SJCRH30 (cell line): Measurements from ENCODE around the gene TROAP. TPM values are rescaled to one million over a fixed set of nuclear protein-coding genes. Genes with fewer than 3 reads are reported as not detected.
"Not testable (repeated sequence)": the region's sequence is repeated elsewhere in the genome, so short reads cannot be mapped to it uniquely, and the experiment has no call there.

Source experiments
- DNase-seq, 2 experiments: peaks; one replicate each; pipeline ENCODE4 v3.0.0-alpha.2; 2015 to 2020
- H3K27ac ChIP-seq: fragments of 250-450 bp; sonication (Bioruptor Pico); 2 replicates; pipeline ENCODE4 v1.5.1; 2020; ENCODE audit warnings: mild to moderate bottlenecking, moderate library complexity
- H3K27me3 ChIP-seq: fragments of 250-450 bp; sonication (Bioruptor Pico); 2 replicates; pipeline ENCODE4 v1.5.1; 2020; ENCODE audit warnings: mild to moderate bottlenecking, moderate library complexity
- H3K36me3 ChIP-seq: fragments of 250-450 bp; sonication (Bioruptor Pico); 2 replicates; pipeline ENCODE4 v1.5.1; 2020; ENCODE audit warnings: mild to moderate bottlenecking, moderate library complexity
- H3K4me1 ChIP-seq: fragments of 250-450 bp; sonication (Bioruptor Pico); 2 replicates; pipeline ENCODE4 v1.5.1; 2020; ENCODE audit warnings: mild to moderate bottlenecking, moderate library complexity
- H3K4me3 ChIP-seq: fragments of 250-450 bp; sonication (Bioruptor Pico); 2 replicates; pipeline ENCODE4 v1.5.1; 2020; ENCODE audit warnings: mild to moderate bottlenecking, moderate library complexity
- H3K9me3 ChIP-seq: fragments of 250-450 bp; sonication (Bioruptor Pico); replicated peaks from 2 replicates; pipeline ENCODE4 v1.5.1; 2020; ENCODE audit warnings: mild to moderate bottlenecking, moderate library complexity
- total RNA-seq: library from RNA; depleted of rRNA; stranded (reverse); fragments of >200 nt; shearing (Covaris generic); gene quantifications from 2 replicates; pipeline ENCODE4 v1.2.3, GENCODE V29; 2014; rRNA removed

Gene TROAP
- total RNA-seq, 1 experiment from 2014 or later: 87.0 TPM

GRCh38 chr12:49375406-49375805 is 52.4 kb downstream of the TROAP start:
- Histone ChIP-seq H3K36me3 (peaks cover 30% of the 10 kb centered on the region), H3K27me3 (no peaks in the 10 kb centered on the region), H3K27ac (no peak overlapping the region), H3K4me3 (no peak overlapping the region), H3K9me3 (no peaks in the 10 kb centered on the region), H3K4me1 (peaks cover 5% of the 10 kb centered on the region; the same call in 1 of the 2 replicates)
- DNase-seq: no peak

- peaks cover 22% of the 10 kb centered on the region for H3K36me3 ChIP-seq
- no peak overlapping the region for H3K27ac ChIP-seq
- DNase-seq: no peak
These were observed 54.3 kb downstream of the TROAP start for GRCh38 chr12:49377386-49377785.

GRCh38 chr12:49380184-49380583 is 57.1 kb downstream of the TROAP start:
- not testable (repeated sequence) for H3K9me3 ChIP-seq

More at GRCh38 chr12:49377386-49377785, 54.3 kb downstream of the TROAP start:
- no peak overlapping the region for H3K4me3 ChIP-seq
- peaks cover 4% of the 10 kb centered on the region; the same call in 1 of the 2 replicates for H3K4me1 ChIP-seq
- no peaks in the 10 kb centered on the region for H3K9me3 ChIP-seq
- H3K27me3 ChIP-seq: no peaks in the 10 kb centered on the region

More at GRCh38 chr12:49380184-49380583, 57.1 kb downstream of the TROAP start:
- H3K27ac ChIP-seq, H3K27me3 ChIP-seq, DNase-seq, H3K4me3 ChIP-seq, H3K4me1 ChIP-seq: not testable (repeated sequence)
- peaks cover 12% of the 10 kb centered on the region for H3K36me3 ChIP-seq

Other genes starting within 250 kb of the TROAP start
- gene DHH, start 228.5 kb upstream of the TROAP start, total RNA-seq: 0.04 and 0.13 TPM in 2 replicates
- gene LMBR1L, start 212.4 kb upstream of the TROAP start, total RNA-seq: 17.8 and 28.9 TPM in 2 replicates
- 5,262 and 5,317 TPM in 2 replicates for gene TUBA1B, start 191.9 kb upstream of the TROAP start, total RNA-seq
- 481 and 482 TPM in 2 replicates for gene TUBA1A, start 134.2 kb upstream of the TROAP start, total RNA-seq
- gene TUBA1C, start 58.2 kb upstream of the TROAP start, total RNA-seq: 396 and 398 TPM in 2 replicates
- gene PRPH, start 28.1 kb upstream of the TROAP start, total RNA-seq: 1.7 and 3.9 TPM in 2 replicates
- 1.7 and 2.1 TPM in 2 replicates for gene C1QL4, start 13.9 kb downstream of the TROAP start, total RNA-seq
- 10.7 and 11.9 TPM in 2 replicates for gene DNAJC22, start 23.6 kb downstream of the TROAP start, total RNA-seq
- 67.6 and 72.6 TPM in 2 replicates for gene SPATS2, start 44.2 kb downstream of the TROAP start, total RNA-seq
- gene KCNH3, start 215.8 kb downstream of the TROAP start, total RNA-seq: 0.03 and 0.12 TPM in 2 replicates
- 55.9 and 57.0 TPM in 2 replicates for gene MCRS1, start 244.9 kb downstream of the TROAP start, total RNA-seq